ELF-1 (cell line): ENCODE data around the gene GSN.
"Not testable (repeated sequence)": the region's sequence is repeated elsewhere in the genome, so short reads cannot be mapped to it uniquely, and the experiment has no call there.

ENCODE experiments used
- DNase-seq: peaks from one replicate; pipeline ENCODE4 v3.0.0-alpha.2; 2016; ENCODE audit warnings: low read depth, low spot score

The GSN gene

DNA sequence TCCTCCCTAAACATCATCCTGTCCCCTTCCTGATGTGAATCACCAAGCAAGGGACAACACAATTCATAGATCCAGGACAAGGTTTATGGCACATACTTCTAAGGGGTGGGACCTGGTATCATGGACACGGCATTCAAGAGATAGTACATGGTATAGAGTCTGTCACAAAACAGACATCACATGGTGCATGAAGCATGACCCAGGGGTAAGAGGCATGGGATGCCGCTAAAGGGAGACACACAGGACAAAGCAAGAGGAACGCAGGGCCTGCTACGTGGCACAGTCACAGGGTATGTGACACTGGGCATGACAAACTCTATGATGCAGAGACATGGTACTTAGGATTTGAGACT lies 20.7 kb downstream of the GSN start:
- DNase-seq = no peak

DNA sequence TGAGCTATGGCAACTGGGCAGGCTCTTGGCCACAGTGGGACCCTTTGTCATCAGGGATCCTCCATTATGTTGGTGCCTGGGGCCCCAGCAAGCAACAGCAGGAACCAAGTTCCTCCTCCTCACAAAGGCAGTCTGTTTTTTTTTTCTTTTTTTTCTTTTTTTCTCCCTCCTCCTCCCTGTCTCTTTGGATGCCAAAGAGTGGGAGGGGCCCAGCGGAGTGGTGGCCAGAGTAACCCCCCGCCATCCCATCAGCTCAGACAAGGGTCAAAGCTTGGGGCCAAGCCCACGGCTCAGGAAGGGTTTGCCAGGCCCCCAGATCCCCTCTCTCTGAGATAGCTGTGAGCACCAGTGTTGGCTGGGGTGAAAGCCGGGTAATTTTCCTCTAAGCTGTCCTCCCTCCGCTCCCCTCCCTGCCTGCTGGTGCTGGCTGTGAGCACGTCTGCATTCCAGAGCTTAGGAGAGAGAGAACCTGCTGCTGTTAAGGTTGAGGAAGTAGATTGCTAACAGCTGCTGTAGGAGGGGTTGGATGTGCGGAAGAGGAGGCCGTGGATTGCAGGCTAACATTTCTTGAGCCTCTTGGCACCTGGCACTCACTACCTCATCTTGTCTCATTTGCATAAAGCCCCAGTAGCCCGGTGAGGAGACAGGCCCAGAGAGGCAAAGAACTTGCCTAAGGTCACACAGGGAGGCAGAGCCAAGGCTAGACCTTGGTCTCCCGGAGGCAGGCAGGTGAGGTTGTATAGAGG lies 21.2 kb downstream of the GSN start:
- peak; percentile 89 for DNase-seq

DNA sequence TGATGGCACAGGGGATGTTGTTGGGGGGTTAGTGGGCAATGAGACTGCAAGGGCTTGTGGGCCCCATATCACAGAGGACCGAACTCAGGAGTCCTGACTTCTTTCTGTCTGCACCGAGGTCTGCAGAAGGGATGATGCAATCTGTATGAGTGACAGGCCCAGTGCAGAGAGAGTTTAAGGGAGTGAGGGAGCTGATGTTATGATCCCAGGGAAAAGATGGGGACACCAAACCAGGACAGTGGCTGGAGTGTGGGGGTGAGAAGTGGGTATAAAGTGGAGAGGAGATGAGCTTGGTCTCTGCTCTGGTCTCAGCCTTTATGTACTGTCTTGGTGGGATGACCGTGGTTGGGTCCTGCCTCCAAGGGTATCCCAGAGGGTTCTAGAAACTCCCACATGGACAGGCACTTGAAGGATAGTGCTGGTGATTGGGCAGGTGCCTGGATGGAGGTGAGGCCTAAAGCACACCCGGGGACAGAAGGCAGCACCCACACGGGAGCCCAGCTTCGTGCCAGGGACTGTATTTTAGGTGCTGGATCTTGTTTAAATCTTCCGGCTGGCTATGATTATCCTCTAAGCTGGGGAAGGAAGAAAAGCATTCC lies 21.9 kb downstream of the GSN start:
- DNase-seq = no peak

DNA sequence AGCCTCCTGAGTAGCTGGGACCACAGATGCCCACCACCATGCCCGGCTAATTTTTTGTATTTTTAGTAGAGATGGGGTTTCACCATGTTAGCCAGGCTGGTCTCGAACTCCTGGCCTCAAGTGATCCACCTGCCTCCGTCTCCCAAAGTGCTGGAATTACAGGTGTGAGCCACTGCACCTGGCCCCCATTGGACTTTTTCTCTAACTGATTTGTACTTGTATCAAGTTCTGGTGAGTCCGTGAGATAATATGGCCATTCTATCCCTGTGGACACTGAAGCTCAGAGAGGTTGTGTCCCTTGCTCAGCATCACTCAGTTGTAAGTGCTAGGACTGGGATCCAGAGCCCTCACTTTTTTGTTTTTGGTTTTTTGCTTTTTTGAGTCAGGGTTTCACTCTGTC lies 23.6 kb downstream of the GSN start:
- DNase-seq = not testable (repeated sequence)

DNA sequence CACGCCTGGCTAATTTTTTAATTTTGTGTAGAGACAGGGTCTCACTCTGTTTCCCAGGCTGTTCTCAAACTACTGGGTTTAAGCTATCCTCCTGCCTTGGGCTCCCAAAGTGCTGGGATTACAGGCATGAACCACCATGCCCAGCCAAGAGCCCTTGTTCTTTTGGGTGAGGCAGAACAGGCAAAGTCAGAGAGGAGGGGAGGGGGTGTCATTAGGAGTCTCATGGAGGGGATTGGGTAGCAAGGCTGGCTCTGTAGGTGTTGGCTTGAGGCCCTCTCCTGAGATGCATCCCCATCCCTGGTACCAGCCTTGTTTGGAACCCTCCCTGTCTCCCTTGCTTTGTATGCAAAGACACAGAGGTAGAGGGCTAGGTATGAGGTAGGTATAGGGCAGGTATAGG lies 24.1 kb downstream of the GSN start:
- DNase-seq = no peak

DNA sequence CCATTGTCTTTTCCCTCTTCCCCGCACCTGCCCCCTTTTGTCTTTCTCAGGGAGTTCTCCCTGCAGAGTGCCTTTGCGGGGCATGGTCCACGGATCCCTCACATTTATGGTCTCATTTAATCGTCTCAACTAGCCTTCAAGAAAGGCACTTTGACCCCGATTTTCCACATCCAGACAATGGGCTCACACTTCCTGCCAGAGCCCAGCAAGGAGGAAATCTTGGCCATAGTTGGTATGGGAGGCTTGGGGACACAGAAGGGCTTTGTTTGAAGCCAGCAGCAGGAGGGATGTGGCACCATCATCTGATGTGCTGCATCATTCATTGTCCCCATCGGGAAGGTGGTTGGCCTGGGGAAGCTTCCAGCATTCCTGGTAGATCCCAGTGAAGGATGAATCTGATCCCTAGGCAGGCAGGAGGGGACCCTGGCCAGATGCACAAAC lies 24.9 kb downstream of the GSN start:
- DNase-seq = no peak

DNA sequence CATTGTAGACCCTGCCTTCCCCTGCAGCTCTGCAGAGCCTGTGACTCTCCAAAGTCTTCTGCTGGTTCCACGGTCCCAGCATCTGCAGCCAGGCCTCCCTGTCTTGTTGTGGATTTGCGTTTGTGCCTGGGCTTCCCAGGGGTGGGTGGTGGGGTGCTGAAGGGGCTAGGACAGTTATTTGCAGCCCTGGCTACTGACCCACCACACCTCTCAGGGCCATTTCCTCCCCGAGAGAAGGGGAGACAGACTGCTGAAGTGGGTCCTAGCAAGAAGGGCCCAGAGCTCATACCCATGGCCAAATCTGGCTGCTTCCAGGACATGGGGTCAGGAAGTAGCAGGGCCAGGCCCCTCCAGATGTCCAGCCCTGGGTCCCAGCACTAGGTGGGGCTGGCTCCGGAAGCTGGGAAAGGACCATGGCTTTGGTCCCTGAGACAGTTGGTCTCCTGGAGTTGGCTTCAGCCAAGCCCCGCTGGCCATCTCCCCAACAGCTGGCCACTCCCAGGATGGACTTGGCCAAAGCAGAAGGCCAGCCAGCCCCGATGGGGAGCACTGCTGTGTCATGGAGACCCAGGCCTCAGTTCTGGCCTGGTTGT lies 26.3 kb downstream of the GSN start:
- no peak for DNase-seq

DNA sequence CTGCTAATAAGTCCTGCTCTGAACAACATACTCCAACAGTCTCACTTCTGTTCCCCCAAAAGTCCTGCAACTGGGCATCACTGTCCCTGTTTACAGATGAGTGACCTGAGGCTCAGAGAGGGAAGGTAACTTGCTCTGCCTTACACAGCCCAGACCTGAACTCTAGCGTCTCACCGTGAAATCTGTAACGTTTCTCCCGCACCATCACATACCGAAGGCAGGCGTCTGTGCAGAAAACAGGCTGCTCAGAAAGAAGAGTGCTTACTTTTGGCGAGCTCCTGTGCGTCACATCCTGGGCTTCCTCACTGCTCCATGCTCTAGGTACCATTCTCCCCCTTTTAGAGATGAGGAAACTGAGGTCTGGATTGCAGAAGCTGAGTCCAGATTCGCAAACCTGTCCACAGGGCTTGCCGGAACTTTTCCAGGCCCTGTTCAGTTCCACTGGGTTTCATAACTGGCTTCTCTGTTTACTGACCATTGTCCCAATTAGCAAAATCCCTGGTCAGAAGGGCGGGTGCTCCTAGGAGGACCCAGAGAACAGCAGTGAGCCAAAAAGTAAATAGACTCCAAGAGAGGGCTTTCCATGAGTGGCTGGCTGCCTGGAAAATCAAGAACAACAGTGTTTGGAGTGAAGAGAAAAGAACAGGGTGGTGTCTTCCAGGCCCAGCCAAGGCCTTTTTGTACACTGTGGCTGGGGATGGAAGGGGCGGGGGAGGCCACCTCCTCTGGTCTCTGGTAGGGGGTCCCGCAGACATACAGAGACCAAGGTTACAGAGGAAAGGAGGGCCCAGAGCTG lies 27.1 kb downstream of the GSN start:
- DNase-seq = no peak

DNA sequence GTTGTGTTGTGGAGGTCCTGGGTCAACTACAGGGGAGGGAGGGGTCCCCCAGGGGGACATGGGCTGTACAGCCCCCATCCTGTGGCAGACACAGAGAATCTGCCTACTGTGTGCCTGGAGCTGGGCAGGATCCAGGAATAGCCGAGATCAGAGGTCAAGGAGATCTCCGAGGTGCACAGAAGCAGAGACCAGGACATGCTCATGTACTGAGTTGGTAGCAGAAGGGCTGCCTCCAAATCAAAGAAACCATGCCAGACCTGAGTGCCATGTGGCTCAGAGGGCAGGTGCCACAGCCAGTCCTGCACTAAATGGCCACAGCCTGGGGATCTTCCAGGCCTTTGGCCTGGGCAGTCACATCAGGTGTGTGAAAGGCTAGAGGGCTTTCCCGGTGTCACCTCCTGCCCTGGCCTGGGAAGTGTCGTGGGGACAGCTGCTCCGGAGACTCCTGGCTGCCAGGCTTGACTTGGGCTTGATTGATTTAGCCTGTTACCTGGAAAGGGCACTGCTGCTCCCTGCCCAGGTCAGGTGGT lies 27.8 kb downstream of the GSN start:
- DNase-seq = no peak

DNA sequence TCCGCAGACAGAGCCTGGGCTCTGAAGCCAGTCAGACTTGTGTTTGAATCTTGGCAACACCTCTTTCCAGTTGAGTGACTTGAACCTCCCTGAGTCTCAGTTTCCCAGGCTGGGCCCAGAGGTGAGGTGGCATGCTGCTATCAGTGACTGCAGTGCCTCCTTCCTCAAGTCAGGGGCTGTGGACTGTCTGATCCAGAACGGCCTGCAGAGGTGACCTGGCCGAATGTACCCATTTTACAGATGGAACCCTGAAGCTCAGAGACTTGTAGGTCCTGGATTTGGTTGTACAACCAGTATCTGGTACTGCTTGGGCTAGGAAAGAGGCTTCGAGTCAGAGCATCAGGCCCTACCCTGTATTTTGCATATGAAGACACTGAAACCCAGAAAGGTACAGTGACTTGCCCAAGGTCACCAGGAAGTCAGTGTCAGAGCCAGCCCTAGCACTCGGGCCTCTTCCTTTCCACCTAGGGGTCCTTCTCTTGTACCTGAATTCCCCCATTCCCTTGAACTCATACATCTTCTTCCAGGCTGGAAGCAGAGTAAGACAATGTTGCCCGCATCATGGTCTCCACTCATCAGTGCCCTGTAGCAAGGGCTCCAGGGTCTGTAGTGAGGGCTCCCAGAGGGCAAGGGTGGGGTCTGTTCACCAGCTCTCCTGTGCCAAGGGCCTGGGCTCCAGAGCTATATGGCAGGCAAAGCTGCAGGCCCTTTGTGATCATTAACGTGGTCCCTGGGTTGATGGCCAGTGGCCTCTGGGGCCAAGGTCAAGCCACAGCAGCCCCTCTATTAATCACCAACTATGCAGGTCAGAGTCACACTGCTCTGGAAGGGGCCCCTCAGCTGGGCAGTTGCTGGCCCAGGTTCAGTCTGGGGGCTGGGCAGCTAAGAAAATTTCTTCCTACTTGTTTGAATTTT lies 28.5 kb downstream of the GSN start:
- no peak for DNase-seq

DNA sequence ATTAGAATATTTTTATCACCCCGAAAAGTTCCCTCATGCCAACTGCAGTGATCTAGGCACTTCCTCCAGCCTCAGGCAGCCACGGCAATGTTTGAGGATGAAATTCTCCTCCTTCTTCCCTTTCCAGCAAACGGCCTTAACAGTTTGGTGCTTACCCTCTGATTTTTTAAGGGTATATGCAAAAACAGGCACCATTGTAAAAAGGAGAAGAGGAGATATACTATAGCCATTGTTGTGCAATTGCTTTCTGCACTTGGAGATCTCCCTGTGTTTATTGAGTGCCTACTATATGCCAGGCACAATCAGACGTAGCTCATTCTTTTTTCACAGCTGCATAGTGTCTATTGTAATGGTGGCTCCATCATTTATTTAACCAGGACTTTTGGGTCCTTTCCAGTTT lies 29.4 kb downstream of the GSN start:
- no peak for DNase-seq

DNA sequence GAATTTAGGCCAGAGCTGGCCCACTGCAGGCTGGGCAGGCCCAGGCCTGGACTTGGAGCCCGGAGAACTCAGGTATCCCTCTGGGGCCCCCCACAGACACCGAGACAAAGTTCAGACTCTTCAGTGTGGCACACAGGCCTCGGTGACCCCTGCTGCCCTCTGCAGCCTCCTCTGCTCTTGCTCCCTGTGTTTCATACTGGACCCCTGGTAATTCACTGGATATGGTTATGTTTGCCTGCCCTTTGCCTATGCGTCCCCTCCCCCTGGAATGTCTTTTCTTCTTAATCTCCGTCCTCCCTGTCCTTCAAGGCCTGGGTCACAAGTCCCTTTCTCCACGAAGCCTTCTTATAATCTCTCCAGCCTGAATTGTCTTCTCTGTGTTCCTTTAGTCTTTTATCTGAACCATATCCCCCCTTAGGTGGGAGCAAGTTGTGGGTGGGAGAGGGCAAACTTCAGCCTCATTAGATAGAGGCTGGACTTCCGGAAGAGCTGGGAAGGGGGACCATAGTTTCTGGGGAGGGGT lies 30.1 kb downstream of the GSN start:
- no peak for DNase-seq

DNA sequence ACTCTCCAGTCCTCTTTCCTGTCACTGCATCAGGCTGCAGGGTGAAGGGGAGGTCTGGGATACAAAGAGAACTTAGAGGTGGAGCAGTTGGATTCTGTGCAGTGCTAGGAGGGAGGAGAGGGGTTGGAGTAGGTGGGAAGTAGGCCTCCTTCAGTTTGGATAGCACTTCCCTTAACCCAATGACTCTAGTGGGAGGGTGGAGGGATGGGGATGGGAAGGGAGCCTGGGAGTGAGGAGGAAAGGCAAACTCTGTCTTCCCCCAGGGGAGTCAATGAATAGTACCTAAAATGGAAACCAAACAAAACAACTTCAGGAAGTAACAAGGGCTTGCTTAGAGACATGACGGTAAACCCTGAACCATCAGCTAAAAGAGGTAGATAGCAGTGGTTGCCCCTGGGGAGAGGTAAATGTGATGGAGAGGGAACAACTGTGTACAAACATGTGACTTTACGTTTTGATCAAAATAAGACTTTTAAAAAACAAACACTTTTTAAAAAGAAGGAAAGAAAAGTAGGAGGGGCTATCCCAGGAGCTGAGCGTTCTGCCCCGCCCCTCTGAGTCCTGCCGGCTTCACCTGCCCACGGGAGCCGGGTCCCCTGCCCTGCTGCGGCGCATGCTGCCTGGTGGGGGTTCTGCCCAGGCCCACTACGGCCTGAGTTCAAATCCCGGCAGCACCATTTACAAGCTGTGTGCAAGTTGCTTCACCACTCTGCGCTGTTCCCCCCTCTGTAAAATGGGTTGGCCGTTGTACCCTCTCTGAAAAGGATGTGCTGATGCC lies 30.9 kb downstream of the GSN start:
- peak; percentile 78 for DNase-seq

DNA sequence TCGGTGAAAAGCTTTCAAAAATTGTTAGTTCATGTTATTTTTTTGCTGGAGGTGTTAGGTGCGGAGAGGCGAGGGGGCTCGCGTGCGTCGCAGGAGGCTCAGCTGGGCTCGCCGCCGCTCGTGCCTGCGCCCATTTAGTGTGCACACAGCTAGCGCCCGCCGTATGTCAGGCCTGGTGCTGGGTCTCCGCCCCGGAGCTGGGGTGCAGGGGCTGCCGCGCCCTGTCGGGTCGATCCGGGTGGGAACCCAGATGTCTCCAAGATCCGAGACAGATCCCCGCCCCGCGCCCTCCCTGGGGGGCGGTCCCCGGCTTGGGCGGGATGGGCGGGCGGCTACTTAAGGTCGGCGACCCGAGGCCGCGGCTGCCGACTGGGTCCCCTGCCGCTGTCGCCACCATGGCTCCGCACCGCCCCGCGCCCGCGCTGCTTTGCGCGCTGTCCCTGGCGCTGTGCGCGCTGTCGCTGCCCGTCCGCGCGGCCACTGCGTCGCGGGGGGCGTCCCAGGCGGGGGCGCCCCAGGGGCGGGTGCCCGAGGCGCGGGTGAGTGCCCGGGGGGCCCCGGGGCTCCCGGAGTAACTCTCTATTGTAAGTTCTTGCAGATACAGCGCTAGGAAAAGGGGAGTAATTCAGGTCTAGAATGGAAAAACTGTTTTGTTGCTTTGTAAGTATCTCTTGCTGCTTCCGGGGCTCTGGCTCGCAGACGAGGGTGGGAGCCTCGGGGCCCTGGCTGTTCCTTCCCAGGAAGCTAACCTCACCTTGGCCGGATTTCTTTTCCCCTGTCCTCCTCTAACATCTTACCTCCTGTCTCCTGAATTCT lies 31.7 kb downstream of the GSN start:
- DNase-seq = peak; percentile 56

DNA sequence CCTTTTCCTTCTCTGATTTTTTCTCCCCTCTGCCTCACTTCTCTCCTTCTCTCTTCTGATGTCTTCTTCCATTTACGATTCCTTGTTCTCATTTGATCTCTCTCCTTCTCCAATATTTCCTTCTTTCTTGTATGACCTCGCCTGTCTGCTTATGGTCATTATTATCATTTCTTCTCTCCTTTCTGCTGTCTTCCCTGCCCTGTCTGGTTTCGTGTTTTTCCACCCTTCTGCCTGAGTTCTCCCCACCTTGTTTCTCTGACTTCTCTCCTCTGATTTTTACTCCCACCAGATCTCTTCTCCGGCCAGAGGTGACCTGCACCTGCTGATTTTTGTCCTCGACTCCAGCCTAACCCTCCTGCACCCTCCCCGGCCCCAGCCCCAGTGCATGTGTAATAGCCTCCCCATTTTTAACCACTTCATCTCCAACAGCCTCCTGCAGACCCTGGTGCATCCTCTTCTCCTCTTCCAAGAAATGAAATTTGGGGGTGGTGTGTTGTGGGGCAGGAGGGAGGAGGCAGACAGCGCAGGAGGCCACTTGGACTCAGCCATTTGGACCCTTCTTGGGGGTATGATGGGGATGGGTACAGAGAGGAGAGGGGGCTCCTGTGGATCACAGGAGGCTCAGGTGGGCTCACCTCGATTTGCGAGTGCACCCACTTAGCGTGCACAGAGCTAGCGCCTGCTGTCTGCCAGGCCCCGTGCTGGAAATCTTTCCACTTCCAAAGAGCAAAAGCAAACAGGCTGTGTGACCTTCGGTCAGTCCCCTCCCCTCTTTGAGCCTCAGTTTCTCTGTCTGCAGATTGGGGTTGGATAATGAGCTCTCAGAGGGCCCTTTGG lies 32.5 kb downstream of the GSN start:
- no peak for DNase-seq

DNA sequence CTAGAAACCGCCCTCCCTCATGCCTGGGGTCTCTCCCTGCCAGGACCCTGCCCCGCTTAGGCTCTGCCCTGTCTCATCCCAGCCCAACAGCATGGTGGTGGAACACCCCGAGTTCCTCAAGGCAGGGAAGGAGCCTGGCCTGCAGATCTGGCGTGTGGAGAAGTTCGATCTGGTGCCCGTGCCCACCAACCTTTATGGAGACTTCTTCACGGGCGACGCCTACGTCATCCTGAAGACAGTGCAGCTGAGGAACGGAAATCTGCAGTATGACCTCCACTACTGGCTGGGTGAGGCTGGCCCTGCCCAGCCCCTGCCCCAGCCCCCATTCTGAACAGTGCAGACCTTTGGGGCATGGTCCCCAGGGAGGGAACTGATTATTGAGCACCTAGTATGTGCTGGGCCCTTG lies 33.9 kb downstream of the GSN start:
- DNase-seq = no peak

DNA sequence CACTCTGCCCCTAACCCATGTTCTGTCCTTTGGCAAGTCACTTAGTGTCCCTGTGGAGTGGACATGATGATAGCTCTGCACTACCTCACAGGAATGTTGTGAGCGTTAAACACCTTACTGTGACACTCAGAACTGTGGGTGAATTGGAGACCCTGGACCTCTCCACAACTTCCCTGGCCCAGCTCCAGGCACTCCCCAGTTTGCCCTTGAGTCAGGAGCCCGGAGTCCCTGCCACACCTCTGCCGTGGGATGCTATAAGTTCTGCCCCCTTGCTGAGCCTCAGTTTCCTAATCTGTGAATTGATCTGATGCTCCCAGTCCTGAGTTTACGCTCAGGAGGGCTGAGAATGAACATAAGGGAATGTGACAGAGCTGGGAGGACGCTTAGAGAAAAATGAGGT lies 34.4 kb downstream of the GSN start:
- no peak for DNase-seq

DNA sequence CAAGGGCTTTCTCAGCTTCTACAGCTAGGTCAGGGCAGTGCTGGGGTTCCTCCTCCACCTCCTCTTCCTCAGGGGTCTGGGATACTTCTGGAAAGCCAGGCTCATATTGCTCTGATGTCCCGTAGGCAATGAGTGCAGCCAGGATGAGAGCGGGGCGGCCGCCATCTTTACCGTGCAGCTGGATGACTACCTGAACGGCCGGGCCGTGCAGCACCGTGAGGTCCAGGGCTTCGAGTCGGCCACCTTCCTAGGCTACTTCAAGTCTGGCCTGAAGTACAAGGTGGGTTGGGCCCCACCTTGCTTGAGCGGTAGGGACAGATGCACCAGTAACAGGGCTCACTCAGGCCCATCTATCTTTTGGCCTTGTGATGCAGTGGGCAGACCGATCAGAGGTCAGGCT lies 34.8 kb downstream of the GSN start:
- no peak for DNase-seq
